ENCODE results near the gene METTL27.
"Not testable (repeated sequence)": the region's sequence is repeated elsewhere in the genome, so short reads cannot be mapped to it uniquely, and the experiment has no call there.

METTL27 gene

GRCh38 chr7:73838642-73839041, 3.7 kb downstream of the METTL27 start:
- no peak for DNase-seq

GRCh38 chr7:73837167-73837566, 5.1 kb downstream of the METTL27 start:
- DNase-seq, result not testable (repeated sequence)

GRCh38 chr7:73834626-73835191, 7.6 kb downstream of the METTL27 start:
- no peak for DNase-seq

GRCh38 chr7:73833251-73833919, 8.9 kb downstream of the METTL27 start:
- no peak for DNase-seq

GRCh38 chr7:73832806-73833205, 9.5 kb downstream of the METTL27 start:
- no peak for DNase-seq

GRCh38 chr7:73831834-73832651, 10.3 kb downstream of the METTL27 start:
- no peak for DNase-seq

- DNase-seq, result no peak
These were observed 10.8 kb downstream of the METTL27 start for GRCh38 chr7:73831584-73831833.

GRCh38 chr7:73830681-73831583, 11.4 kb downstream of the METTL27 start, which contains the start of gene CLDN4:
Gene CLDN4 (plus strand): TSS chr7:73830996. CDS start chr7:73831202, 206 bp downstream.
- DNase-seq, result no peak

- DNase-seq, result no peak
These were observed 12.2 kb downstream of the METTL27 start for GRCh38 chr7:73829921-73830680.

- DNase-seq, result no peak
These were observed 12.8 kb downstream of the METTL27 start for GRCh38 chr7:73829505-73829904.

GRCh38 chr7:73828972-73829371, 13.3 kb downstream of the METTL27 start:
- no peak for DNase-seq

- DNase-seq, result peak; percentile 16
These were observed 14.1 kb downstream of the METTL27 start for GRCh38 chr7:73828107-73828803.

GRCh38 chr7:73827567-73828106, 14.7 kb downstream of the METTL27 start:
- no peak for DNase-seq

GRCh38 chr7:73824986-73825385, 17.3 kb downstream of the METTL27 start:
- no peak for DNase-seq

GRCh38 chr7:73823873-73824592, 18.3 kb downstream of the METTL27 start:
- DNase-seq, result no peak

GRCh38 chr7:73823257-73823656, 19.1 kb downstream of the METTL27 start:
- no peak for DNase-seq

- DNase-seq, result peak; percentile 91
These were observed 19.8 kb downstream of the METTL27 start for GRCh38 chr7:73822319-73823173.

- not testable (repeated sequence) for DNase-seq
These were observed 20.6 kb downstream of the METTL27 start for GRCh38 chr7:73821597-73822285.

- DNase-seq, result no peak
These were observed 22.3 kb downstream of the METTL27 start for GRCh38 chr7:73820013-73820412.
